NCI-H2107 treated with DMSO at 0.1 percent for 48 hours (cell line): ENCODE data around the gene GNAT1.
"Not testable (repeated sequence)": the region's sequence is repeated elsewhere in the genome, so short reads cannot be mapped to it uniquely, and the experiment has no call there.

ENCODE experiments used
- DNase-seq: peaks from one replicate; lab custom pipeline; 2025; ENCODE audit not compliant: unreplicated experiment; lab: John Stamatoyannopoulos, UW

GNAT1 gene

DNA sequence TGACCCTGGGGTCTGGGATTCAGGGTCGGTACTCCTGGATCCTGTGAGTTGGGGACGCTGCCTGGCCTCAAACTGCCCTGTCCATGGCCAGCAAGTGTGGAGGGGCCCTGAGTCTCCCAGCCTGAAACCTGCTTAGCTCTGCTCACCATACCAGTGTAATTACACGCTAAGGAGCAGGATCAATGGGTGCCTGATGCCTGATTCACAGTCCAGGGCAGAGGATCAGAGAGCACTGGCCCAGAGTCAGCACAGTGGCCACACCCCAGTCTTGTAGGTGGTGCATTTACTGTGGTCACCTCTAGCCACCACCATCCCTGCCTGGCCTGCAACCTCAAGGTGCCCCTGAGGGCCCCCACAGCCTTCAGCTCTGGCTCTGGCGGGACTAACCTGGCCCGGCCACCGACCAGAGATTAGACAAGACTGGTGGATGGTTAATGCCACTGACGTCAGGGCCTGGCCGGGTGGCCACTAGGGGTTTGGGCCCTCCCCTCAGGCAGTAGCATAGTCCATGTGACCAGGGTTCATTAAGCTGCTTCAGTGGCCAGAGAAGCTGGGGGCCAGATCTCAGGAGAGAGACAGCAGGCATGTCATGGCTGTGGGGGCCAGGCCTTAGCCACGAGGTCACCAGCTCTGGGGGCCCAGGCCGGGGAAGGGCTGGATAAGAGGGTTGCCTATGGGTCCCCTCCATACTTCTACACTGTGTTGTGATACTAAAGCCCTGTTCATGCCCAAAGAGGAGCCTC lies 10.3 kb downstream of the GNAT1 start:
- no peak for DNase-seq

DNA sequence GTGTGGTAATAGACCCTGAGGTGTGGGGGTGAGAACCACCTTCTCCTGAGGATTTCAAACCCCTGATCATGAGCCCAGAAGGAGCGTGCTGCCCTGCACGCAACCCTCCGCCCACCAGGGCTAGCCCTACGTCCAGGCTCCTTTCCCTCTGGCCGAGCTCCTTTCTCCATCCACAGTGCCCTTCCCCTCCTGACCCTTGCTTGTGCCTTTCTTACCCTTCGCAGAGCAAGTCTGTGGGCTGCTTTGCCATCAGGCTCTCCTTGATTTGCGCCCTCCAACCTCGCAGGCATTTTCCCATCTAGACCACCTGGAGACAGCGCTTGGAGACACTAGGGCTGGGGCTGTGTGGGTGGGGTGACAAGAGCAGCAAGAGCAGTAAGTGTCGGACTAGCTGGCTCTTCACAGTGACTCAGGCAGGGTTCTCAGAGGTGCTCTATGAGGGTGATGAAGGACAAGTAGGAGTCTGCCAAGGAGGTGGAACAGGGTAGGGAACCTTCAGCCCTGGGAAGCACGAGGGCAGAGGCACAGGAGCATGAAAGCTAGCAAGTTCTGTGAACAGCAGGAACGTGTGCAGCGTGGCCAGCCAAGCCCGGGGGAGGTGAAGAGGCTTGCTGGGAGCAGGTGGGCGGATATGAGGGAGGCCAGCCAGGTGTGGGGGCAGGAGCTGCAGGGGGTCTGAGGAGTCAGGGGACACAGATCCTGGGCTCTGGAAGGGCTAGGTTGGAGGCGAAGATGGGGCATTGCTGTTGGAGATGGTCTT lies 11.1 kb downstream of the GNAT1 start:
- DNase-seq: no peak

DNA sequence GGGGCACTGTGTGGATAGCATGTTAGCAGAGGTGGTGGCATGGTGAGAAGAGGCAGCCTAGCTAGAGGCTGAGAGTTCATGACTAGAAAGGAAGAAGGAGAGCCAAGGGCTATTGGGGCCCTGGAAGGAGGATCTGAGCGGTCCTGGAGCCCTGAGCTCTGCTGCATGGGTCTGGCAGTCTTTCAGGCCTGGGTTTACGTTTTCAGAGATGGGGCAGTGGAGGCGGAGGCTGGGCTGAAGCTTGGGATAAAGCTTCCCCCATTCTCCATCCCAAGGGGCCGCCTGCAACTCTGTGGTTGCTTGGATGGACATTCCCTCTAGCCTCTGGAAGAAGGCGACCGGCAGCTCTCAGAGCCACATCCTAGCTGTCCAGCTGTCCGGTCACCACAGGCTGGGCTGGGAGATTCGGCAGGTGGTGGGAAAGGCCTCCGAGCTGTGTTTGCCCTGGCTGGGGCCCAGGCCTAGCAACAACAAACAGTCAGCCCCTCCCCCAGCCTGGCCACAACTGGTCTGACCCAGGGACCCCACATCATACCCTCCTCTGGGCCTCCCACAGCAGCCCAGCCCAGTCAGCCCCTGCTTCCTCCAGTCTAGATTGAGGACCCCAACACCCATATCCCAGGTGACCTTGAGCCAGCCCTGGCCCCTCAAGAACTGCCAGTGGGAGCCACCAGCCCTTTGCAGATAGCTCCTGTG lies 11.9 kb downstream of the GNAT1 start:
- no peak for DNase-seq

DNA sequence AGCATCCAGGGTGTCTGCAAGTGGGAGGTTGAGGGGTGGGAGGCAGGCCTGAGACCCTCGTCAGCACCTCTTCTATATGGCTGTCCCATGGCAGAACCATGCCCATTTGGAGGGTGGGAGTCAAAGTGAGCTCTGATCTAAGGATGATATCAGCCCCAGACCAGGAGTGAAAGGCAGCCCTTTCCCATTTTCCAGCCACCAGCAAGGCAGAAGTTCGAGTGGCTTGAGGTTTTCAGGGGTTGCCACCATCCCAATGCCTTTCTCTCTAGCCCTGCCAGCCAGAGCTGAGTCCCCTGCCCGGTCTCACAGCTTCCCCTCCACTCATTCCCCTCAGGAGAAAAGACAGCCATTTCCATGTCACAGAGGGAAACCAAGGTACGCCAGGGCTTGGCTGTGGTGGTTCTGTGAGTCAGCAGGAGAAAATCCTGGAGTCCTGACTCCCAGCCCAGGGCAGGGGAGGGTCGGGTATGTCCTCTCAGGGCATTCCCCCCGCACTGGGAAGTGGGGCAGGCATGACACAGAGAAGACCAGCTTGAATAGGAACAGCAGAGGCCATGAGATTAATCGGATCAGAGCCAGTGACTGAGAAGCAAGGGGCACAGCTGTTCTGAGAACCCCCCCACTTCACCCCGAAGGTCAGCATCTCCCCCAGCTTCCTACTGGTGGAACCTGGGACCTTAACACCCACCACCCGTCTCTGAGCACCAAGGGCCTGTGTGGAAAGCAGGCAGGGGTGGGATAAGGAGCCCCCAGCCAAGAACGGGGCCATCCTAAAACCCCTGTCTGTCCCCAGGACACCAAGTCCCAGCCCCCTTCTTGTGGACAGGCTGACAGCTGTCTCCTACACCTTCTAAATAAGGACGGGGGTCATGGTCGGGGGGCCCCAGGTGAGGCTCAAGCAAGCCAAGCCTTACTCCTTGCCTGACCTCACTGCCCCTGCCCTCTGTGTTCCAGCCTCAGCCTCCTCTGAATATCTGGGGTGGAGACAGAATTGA lies 12.7 kb downstream of the GNAT1 start:
- DNase-seq: no peak

DNA sequence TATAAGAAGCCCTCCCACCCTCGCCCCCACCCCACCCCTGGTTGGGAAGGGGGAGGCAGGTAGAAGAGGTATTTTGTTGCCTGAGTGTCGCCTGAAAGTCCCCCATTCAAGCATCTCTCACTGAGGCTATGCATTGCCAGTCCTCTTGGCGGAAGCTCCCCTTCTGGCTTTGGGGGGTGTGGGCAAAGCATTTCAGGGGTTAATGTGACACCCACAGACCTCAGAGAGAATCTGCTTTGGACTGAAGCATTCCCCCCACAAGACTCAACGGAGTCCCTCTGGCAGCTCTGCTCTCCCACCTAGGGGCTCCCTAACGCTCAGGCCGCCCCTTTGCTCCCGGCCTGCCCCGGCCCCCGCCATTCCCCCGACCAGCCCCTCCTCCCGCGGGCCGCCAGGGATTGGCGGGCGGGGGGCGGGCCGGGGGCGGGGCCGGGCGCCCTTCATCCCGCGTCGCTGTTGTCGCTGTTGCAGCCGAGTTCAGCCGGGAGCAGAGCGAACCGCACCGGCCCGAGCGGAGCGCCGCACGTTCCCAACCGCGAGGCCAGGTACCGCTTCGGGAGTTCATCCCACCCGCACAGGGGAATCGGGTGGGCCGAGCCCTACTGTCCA lies 13.5 kb downstream of the GNAT1 start, which contains the start of gene SLC38A3:
SLC38A3 (plus strand) TSS at position 468 of the 609 bp plus-strand sequence. CDS start 8,929 bp downstream, outside the sequence.
- no peak for DNase-seq

DNA sequence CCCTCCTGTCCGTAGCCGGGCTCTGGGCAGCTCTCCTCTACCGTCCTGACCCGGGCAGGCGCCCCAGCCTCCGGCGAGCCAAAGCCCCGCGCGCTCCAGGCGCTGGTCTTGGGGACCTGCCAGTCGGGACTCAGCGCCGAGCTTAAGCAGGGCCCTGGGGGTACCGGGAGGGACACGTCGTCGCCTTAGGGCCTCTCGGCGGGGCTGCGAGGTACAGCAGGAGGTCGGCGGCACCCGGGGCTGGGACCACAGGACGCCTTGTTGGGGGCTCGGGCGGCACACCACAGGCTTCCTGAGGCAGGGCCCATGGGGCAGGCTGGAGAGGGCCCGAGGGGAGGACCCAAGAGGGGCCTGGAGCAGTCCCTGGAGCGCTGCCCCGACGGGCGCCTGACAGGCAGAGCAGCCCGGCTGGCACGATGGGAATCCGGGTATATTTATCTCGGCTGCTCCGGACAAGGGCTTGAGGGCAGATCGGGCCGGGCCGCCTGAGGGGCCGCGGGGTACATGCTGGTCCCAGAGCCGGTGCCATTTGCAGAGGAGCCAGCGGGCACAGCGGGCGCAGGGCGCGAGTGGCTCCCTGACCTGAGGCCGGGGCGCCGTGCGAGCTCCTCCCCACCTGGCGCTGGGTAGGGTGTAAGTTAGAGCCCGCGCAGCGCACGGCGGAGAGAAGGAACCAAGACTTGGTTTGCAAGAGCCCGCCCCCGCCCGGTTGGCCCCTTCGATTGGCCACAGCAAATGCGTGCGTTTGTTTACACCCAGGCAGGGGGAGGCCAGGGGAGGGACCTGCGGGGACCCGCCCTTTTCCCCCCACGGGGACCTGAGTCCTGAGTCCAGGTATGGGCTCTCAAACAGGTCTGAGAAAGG lies 14.2 kb downstream of the GNAT1 start:
- DNase-seq: no peak

DNA sequence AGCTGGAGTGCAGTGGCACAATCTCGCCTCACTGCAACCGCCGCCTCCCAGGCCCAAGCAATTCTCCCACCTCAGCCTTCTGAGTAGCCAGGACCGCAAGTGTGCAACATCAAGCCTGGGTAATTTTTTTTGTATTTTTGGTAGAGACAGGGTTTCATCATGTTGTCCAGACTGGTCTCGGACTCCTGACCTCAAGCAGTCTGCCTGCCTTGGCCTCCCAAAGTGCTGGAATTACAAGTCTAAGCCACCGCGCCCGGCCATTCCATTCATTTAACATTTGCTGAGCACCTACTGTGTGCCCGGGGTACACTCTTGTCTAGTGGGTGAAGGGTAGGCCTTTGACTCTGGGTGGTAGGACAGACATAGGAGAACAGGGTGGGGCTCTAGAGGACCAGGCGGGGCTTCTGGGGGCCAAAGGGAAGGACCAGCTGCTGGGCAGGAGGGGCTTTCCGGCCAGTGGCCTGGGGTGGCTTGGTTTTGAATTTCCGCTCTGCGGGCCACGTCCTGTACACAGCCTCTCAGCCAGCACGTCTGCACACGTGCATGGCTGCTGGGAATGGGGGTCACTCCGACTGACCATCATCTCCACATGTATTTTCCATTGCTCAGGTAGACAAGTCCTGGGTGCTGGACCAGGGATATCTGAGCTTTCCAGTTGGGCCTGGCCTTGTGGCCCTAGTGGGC lies 16.1 kb downstream of the GNAT1 start:
- DNase-seq: no peak

DNA sequence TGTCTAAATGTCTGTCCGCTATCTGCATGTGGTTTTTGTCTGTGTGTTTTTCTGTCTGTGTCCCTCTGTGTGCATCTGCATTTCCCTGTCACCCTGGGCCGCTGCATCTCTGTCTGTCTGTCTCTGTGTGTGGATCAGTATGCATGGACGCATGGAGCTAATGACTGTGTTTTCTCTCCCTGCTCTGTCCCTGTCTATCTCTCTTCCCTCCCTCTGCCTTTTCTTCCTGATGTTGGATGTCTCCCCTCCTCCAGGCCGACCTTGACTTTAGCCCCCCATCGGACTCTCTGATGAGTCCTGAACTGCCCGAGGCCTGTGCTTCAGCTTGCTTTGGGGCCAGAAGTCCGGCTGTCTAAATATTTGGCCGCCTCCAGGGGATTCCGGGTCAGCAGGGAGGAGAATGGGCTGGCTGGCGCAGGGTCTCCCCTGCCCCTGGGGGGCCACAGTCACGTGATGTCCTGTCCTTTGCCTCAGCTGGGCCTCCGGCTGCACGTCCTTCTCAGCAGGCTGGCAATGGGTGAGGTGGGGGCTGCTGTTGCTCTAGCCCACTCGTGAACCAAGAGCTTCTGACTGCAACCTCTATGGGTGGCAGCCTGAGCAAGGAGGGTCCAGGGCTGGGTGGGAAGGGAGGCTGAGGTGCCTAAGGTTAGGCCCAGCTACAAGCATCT lies 17.4 kb downstream of the GNAT1 start:
- no peak for DNase-seq

DNA sequence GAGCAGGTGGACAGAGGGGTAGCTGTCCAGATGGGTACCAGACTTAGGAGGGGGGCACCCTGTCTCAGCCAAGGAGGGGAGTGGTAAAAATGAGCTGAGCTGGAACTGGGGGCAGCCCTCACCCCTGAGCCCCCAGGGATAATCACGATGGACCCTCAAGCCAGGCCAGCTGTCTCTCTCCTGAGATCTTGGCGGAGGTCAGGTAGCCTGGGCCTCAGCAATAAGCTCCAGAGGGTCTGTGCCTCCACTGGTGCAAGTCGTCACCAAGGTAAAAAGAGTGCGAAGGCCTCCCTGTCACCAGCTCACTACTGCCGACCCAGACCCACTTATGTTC lies 18.7 kb downstream of the GNAT1 start:
- no peak for DNase-seq

DNA sequence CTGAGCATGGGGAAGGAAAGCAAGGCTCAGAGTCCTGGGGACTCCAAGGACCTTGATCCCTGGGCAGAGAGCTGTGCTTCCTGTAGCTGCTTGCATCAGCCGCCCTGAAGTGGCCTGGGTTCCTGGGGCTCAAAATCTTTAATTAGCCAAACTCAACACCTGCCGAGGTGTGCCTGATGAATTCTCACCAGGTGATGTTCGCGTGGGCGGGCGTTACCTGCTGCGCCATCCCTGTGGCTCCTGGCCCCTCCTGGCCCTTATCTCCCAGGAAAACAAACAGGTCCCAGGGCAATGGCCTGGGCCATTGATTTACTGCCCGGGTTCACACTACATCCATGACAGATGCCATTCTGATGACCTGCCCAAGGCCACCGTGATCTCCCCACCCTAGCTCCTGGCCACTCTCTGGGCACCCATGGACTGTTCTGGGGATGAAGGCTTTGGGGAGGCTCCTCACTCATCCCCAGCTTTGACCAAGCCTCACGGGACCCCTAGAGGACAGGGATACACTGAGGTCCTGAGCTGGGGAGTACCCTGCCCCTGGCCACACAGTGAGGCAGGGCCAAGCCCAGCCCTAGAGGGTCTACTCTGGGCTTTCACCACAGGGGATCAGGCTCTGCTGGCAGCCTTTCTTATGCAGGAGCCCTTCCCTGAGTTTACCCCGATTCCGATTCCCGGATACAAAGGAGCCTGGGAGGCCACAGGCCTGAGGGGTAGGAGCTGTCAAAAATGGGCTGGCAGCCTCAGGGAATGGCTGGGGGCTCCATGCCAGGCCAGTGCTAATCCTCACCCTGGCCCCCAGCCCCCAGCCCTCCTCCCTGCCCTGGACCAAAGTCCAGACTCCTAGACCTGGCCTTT lies 19.3 kb downstream of the GNAT1 start:
- peak; percentile 28 for DNase-seq

DNA sequence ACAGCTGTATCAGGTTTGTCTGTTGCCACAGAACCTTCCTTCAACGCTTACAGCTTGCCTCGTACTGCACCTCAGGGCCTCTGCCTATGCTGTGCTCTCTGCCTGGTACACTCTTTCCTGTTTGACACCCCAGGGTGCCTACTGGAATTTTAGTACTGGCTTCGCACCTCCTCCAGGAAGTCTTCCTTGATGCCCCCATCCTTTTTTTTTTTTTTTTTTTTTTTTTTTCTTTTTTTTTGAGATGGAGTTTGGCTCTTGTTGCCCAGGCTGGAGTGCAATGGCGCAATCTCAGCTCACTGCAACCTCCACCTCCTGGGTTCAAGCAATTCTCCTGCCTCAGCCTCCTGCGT lies 19.9 kb downstream of the GNAT1 start:
- not testable (repeated sequence) for DNase-seq

DNA sequence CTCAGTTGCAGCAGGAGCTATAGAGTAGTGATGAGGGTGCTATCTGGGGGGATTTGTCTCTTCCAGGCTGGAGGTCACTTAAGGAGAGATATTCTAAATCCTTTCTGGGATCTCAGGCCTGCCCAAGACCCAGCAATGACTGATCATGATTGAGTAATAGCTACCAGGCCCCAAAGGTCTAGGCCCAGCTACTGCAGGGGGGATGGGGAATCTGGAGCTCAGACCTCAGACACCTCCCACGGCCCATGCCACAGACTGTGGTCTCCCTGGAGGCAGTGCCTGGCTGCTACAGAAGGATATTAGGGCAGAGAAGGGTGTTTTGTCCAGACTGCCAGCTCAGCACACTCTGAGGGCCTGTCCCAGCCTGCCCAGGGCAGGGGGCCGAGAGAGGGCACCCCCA lies 20.5 kb downstream of the GNAT1 start:
- no peak for DNase-seq

DNA sequence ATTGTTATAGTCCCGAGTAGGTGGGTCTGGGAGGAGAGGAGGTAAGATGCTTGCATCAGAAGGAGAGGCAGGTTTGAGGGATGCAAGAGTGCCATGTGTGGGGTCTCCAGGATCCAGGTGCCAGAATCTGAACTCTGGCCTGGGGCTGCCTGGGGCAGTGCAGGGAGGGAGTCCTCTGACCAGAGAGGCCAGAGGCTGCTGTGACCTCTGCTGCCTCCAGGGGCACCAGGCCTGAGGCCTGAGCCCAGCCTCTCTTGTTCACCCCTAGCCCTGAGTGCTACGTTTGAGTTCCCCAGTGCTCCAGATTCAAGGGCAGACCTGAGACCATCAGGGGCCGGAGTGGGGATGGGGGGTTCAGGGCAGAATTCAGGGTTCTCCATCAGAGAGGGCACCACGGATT lies 21.1 kb downstream of the GNAT1 start:
- DNase-seq: no peak

DNA sequence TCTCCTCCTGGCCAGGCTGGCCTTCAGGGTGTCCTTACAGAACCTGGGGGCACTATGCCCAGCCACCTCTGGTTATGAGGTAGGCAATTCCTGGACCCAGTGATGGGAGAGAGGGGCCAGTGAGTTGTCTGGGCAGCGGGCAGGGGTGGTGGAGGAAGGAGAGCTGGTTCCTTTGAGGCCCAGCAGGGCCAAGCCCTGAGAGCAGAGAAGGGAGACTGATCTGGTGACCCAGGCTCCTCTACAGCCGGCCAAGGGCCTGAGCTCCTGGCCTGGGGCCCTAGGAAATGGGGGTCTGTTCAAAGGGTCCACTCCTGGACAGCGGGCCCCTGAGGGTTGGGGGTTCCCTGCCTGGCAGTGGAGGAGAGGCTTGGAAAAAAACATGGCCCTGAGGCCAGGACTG lies 21.6 kb downstream of the GNAT1 start:
- no peak for DNase-seq

DNA sequence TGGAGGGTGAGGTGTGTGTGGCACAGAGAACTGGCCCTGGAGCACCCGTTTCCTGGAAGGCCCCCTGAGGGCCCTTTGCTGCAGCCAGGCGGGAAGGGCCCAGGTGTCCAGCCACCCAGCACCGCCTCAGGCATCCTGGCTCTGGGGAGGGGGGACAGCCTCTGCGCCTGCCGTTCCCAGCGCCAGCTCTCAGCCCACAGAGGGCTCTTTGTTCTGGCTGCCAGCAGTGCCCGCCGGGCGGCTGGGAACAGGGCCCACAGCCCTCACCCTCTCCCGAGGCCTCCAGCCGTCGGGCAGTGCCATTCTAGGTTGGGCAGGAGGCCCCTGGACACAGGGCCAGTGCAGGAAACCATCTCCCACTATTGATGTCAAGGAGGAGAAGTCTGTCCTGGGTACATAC lies 22.0 kb downstream of the GNAT1 start:
- no peak for DNase-seq

DNA sequence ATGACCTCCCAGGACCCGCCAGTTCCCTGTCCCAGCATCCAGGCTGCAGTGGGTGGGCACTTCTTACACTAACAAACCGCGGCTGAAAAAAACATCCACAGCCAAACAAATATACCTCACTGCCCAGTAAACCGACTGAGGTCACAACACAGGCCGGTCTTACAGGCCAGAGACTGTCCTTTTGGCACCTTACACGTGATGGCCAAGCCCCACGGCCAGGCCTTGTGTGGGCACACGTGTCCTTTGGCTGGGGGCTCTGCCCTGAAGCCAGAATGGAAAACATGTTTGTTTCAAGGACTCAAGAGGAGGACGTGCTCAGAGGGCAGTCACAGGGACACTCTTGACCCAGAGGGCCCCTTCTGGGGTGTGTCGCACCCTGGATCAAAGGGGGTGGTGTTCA lies 23.4 kb downstream of the GNAT1 start:
- DNase-seq: no peak

DNA sequence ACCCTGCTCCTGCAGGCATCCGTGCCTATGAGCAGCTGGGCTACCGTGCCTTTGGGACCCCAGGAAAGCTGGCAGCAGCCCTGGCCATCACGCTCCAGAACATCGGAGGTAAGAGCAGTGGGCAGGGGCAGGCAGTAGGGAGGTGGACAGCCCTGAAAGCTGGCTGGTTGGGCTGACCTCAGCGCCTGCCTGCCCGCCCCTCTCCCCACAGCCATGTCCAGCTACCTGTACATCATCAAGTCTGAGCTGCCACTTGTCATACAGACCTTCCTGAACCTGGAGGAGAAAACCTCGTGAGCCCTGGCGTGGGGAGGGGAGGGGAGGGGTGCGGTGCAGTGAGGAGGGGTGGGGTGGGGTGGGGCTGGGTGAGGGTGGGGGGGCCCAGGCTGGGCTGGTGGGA lies 24.1 kb downstream of the GNAT1 start:
- DNase-seq: no peak

DNA sequence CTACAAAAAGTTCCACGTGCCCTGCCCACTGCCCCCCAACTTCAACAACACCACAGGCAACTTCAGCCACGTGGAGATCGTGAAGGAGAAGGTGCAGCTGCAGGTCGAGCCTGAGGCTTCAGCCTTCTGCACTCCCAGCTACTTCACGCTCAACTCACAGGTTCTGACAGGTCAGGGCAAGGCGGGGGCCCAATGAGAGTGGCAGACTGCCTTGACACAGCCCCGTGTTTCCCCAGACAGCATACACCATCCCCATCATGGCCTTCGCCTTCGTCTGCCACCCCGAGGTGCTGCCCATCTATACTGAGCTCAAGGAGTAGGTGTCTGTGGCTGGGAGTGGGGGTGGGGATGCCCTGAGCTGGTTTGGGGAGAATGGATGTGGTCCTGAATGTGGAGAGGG lies 26.3 kb downstream of the GNAT1 start:
- no peak for DNase-seq
